GF-D8 (cell line): ENCODE results near the gene PSD.

ENCODE experiments used
- DNase-seq: peaks from one replicate; lab custom pipeline; 2025; lab: John Stamatoyannopoulos, UW

The PSD gene

GRCh38 chr10:102403115-102403514 is 15.5 kb downstream of the PSD start:
- DNase-seq, result no peak

- no peak for DNase-seq
Measured at GRCh38 chr10:102402512-102402896, 16.1 kb downstream of the PSD start.

GRCh38 chr10:102401735-102402511 is 16.7 kb downstream of the PSD start:
- no peak for DNase-seq

- DNase-seq, result no peak
Measured at GRCh38 chr10:102401342-102401654, 17.3 kb downstream of the PSD start.

- DNase-seq, result no peak
Measured at GRCh38 chr10:102400598-102401341, 17.8 kb downstream of the PSD start.

GRCh38 chr10:102400076-102400475 is 18.5 kb downstream of the PSD start:
- DNase-seq, result no peak

GRCh38 chr10:102399217-102400021 is 19.2 kb downstream of the PSD start:
- peak; percentile 41 for DNase-seq

GRCh38 chr10:102398172-102399020 is 20.2 kb downstream of the PSD start:
- no peak for DNase-seq

- DNase-seq, result no peak
Measured at GRCh38 chr10:102397222-102398171, 21.1 kb downstream of the PSD start.

- no peak for DNase-seq
Measured at GRCh38 chr10:102396730-102397151, 21.8 kb downstream of the PSD start.

GRCh38 chr10:102396317-102396650 is 22.3 kb downstream of the PSD start:
- DNase-seq, result no peak

GRCh38 chr10:102395400-102396316 is 22.9 kb downstream of the PSD start, which contains the start of gene NFKB2:
Gene NFKB2 (plus strand): TSS chr10:102395705. CDS start chr10:102395960, 255 bp downstream.
- DNase-seq, result no peak

GRCh38 chr10:102394801-102395399 is 23.7 kb downstream of the PSD start:
- no peak for DNase-seq

GRCh38 chr10:102394079-102394800 is 24.3 kb downstream of the PSD start:
- peak; percentile 71 for DNase-seq

- no peak for DNase-seq
Measured at GRCh38 chr10:102393411-102394078, 25.0 kb downstream of the PSD start.

- DNase-seq, result no peak
Measured at GRCh38 chr10:102392306-102392705, 26.3 kb downstream of the PSD start.

GRCh38 chr10:102389894-102390293 is 28.7 kb downstream of the PSD start:
- no peak for DNase-seq
